OCI-LY1 (cell line): ENCODE data around the gene CHRM5.

Source experiments
- CTCF ChIP-seq: fragments of 200-600 bp; sonication (generic), shearing (Covaris generic); IDR thresholded peaks from 2 replicates; pipeline ENCODE4 v1.5.1; 2017; ENCODE audit warnings: mild to moderate bottlenecking, antibody characterized with exemption, low read length, moderate library complexity, mixed read lengths
- EZH2 ChIP-seq: fragments of 200-600 bp; sonication (generic), shearing (Covaris generic); IDR thresholded peaks from 2 replicates; pipeline ENCODE4 v1.8.0; 2017; ENCODE audit warnings: borderline replicate concordance, mixed run types, mild to moderate bottlenecking, antibody characterized with exemption, low read length, moderate library complexity, mixed read lengths

- TF ChIP-seq CTCF, result no peak
- no peak for TF ChIP-seq EZH2
Observed at GRCh38 chr15:34047893-34048775, 79.8 kb downstream of the CHRM5 start.
